ENCODE data around the gene AMPD1. TPM values are rescaled to one million over a fixed set of nuclear protein-coding genes. Genes with fewer than 3 reads are reported as not detected.

Gene AMPD1
- total RNA-seq, 1 donor from 2014 or later: not detected

DNA sequence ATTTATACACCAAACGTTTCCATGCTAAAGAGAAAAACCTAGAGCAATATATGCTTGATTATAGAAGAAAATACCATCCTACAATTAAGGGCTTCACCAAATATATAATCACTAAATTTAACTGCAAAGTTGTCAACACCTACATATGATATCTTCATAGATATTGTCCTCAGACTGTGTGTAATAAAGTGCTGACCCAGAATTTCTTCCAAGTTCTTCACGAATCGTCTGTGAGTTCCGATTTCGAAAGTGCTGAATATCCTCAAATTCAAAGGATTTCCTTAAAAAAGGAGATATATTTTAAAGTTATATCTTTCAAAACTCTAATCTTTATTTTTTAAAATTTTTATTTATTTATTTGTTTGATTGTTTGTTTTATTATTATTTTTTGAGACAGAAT is 72.0 kb downstream of the AMPD1 start:
- DNase-seq (ENCODE audit: low spot score): no peak
- Mint-ChIP-seq H3K27me3 (ENCODE audit: insufficient read depth, low read depth) (no peaks in the 10 kb centered on the region), H3K4me3 (no peak overlapping the region), H3K9me3 (no peaks in the 10 kb centered on the region), H3K27ac (no peak overlapping the region), H3K36me3 (no peaks in the 10 kb centered on the region), H3K4me1 (no peaks in the 10 kb centered on the region)
- no peak overlapping the region for H2AFZ ChIP-seq (replicated peaks)
- no peak overlapping the region for H3K4me2 ChIP-seq
- H3K9me3 ChIP-seq (ENCODE audit: low read depth): no peaks in the 10 kb centered on the region
- no peak overlapping the region for H3K9ac ChIP-seq
- H3K27me3 ChIP-seq: no peaks in the 10 kb centered on the region
- no peaks in the 10 kb centered on the region for H4K20me1 ChIP-seq (ENCODE audit: low read depth)
- H3K36me3 ChIP-seq: no peaks in the 10 kb centered on the region
- no peaks in the 10 kb centered on the region for H3K4me1 ChIP-seq
- no peak overlapping the region for H3K4me3 ChIP-seq
- H3F3A ChIP-seq (ENCODE audit: low read depth): no peaks in the 10 kb centered on the region
- no peak overlapping the region for H3K27ac ChIP-seq
- TF ChIP-seq EZH2phosphoT487 (IDR thresholded peaks at IDR 0.05): no peak
- no peak for TF ChIP-seq EZH2 (IDR thresholded peaks at IDR 0.05)
- TF ChIP-seq, protein P1, sequence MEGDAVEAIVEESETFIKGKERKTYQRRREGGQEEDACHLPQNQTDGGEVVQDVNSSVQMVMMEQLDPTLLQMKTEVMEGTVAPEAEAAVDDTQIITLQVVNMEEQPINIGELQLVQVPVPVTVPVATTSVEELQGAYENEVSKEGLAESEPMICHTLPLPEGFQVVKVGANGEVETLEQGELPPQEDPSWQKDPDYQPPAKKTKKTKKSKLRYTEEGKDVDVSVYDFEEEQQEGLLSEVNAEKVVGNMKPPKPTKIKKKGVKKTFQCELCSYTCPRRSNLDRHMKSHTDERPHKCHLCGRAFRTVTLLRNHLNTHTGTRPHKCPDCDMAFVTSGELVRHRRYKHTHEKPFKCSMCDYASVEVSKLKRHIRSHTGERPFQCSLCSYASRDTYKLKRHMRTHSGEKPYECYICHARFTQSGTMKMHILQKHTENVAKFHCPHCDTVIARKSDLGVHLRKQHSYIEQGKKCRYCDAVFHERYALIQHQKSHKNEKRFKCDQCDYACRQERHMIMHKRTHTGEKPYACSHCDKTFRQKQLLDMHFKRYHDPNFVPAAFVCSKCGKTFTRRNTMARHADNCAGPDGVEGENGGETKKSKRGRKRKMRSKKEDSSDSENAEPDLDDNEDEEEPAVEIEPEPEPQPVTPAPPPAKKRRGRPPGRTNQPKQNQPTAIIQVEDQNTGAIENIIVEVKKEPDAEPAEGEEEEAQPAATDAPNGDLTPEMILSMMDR (IDR thresholded peaks at IDR 0.05): no peak
- no peaks in the 10 kb centered on the region for H3K79me2 ChIP-seq (ENCODE audit: low read depth)

Small RNA genes lying within 50 kb of the gene (small RNA-seq; reads per million reads assigned to genes)
- gene RN7SL432P (not detected), gene RNY1P13 (0.14 reads per million)

Other genes starting within 250 kb of the AMPD1 start
- gene TRIM33, start 184.3 kb downstream of the AMPD1 start, total RNA-seq (ENCODE audit: low replicate concordance): 64.8 and 75.4 TPM in 2 replicates
- gene BCAS2, start 113.9 kb downstream of the AMPD1 start, total RNA-seq (ENCODE audit: low replicate concordance): 46.0 and 92.1 TPM in 2 replicates
- gene DENND2C, start 25.5 kb downstream of the AMPD1 start, total RNA-seq (ENCODE audit: low replicate concordance): 0.62 and 0.73 TPM in 2 replicates
- 111 and 169 TPM in 2 replicates for gene NRAS, start 21.2 kb upstream of the AMPD1 start, total RNA-seq (ENCODE audit: low replicate concordance)
- gene CSDE1, start 62.4 kb upstream of the AMPD1 start, total RNA-seq (ENCODE audit: low replicate concordance): 1,101 and 1,362 TPM in 2 replicates
- 81.9 and 94.1 TPM in 2 replicates for gene SIKE1, start 85.1 kb upstream of the AMPD1 start, total RNA-seq (ENCODE audit: low replicate concordance)
- 0.11 TPM in 1 of 2 replicates, not detected in the other for gene SYCP1, start 159.3 kb upstream of the AMPD1 start, total RNA-seq (ENCODE audit: low replicate concordance)